Endothelial cell of umbilical vein (primary cell): ENCODE measurements around the gene ANAPC2. TPM values are rescaled to one million over a fixed set of nuclear protein-coding genes. Genes with fewer than 3 reads are reported as not detected.

Experiments used
- BruUV-seq: library from RNA; stranded (reverse); fragments of 400-500 nt; replicated peaks from 2 replicates; lab custom pipeline; 2021; lab: Mats Ljungman, UMichigan
- CTCF ChIA-PET: fragments of 300-600, 350-600 bp; sonication (Branson Sonifier 250); formaldehyde crosslinking; loops from one replicate; lab custom pipeline; 2021; ENCODE audit warnings: antibody characterized with exemption, inconsistent platforms; lab: Charles Lee
- POLR2A ChIA-PET: fragments of 300-600, 350-600 bp; sonication (Branson Sonifier 250); formaldehyde crosslinking; loops from one replicate; lab custom pipeline; 2021; ENCODE audit warnings: antibody characterized with exemption, inconsistent platforms; lab: Charles Lee
- DNase-seq: peaks from one replicate; pipeline ENCODE4 v3.0.0-alpha.2; 2011; ENCODE audit warnings: low read depth, low spot score
- FAIRE-seq: peaks from 2 replicates; lab custom pipeline; 2011; peaks lifted over from hg19 to GRCh38; lab: Jason Lieb, UNC
- H2AFZ ChIP-seq: 2 replicates; pipeline ENCODE4 v1.6.0; 2012; ENCODE audit warnings: low read depth, low read length, control low read depth, inconsistent platforms
- H3K27ac ChIP-seq: 2 replicates; pipeline ENCODE4 v1.5.1; 2011; ENCODE audit warnings: low read depth, mild to moderate bottlenecking, control low read depth, low read length, moderate library complexity; ENCODE audit not compliant: insufficient read depth
- H3K27me3 ChIP-seq, 2 experiments: 2 replicates each; pipeline versions ENCODE4 v1.6.0 to v1.6.1; 2011; ENCODE audit warnings: low read length in 2 of 2, mixed read lengths in 1 of 2; ENCODE audit not compliant: control insufficient read depth in 2 of 2, insufficient read depth in 2 of 2
- H3K36me3 ChIP-seq, 2 experiments: 2 replicates in 1 of 2; 3 replicates in 1 of 2; pipeline ENCODE4 v1.5.1; 2011; ENCODE audit warnings: low read length in 2 of 2, mild to moderate bottlenecking in 1 of 2, moderate library complexity in 1 of 2; ENCODE audit not compliant: control insufficient read depth in 2 of 2, insufficient read depth in 2 of 2; ENCODE audit errors: extremely low read depth in 1 of 2
- H3K4me1 ChIP-seq: 3 replicates; pipeline ENCODE4 v1.5.1; 2011; ENCODE audit warnings: mild to moderate bottlenecking, low read length; ENCODE audit not compliant: control insufficient read depth, insufficient read depth; ENCODE audit errors: extremely low read depth
- H3K4me2 ChIP-seq: 2 replicates; pipeline ENCODE4 v1.6.1; 2011; ENCODE audit warnings: low read length, control low read depth, mixed read lengths; ENCODE audit not compliant: insufficient read depth
- H3K4me3 ChIP-seq, 3 experiments: fragments of 200-600 bp in 1 of 3; sonication (generic), shearing (Covaris generic) in 1 of 3; replicated peaks in 1 of 3; 2 replicates each; pipeline ENCODE4 v1.5.1; 2011 to 2016; ENCODE audit warnings: control low read depth in 3 of 3, low read length in 3 of 3, mild to moderate bottlenecking in 2 of 3, inconsistent platforms in 1 of 3, low read depth in 1 of 3, moderate library complexity in 1 of 3; ENCODE audit not compliant: insufficient read depth in 1 of 3
- H3K79me2 ChIP-seq: 2 replicates; pipeline ENCODE4 v1.6.0; 2012; ENCODE audit warnings: low read length, inconsistent platforms; ENCODE audit not compliant: control insufficient read depth, insufficient read depth
- H3K9ac ChIP-seq: replicated peaks from 2 replicates; pipeline ENCODE3; 2011; ENCODE audit warnings: low read length, control low read depth; ENCODE audit not compliant: insufficient read depth; ENCODE audit errors: extremely low read depth
- H3K9me1 ChIP-seq: replicated peaks from 3 replicates; pipeline ENCODE4 v1.6.0; 2011; ENCODE audit warnings: mild to moderate bottlenecking, low read length; ENCODE audit not compliant: control insufficient read depth, insufficient read depth; ENCODE audit errors: extremely low read depth
- H3K9me3 ChIP-seq: replicated peaks from 2 replicates; pipeline ENCODE4 v1.5.1; 2012; ENCODE audit warnings: low read length, inconsistent platforms; ENCODE audit not compliant: control insufficient read depth, insufficient read depth
- H4K20me1 ChIP-seq: replicated peaks from 2 replicates; pipeline ENCODE3; 2011; ENCODE audit warnings: mild to moderate bottlenecking, low read length; ENCODE audit not compliant: control insufficient read depth, insufficient read depth; ENCODE audit errors: extremely low read depth
- CTCF ChIP-seq, 2 donors: IDR thresholded peaks; 1 replicate in 1 of 2; 2 replicates in 1 of 2; pipeline ENCODE4 v1.5.1; 2011; ENCODE audit warnings: low read length in 2 of 2, mild to moderate bottlenecking in 2 of 2, moderate library complexity in 2 of 2, control low read depth in 1 of 2, inconsistent platforms in 1 of 2, low read depth in 1 of 2; ENCODE audit not compliant: insufficient read depth in 1 of 2; ENCODE audit errors: extremely low read depth in 1 of 2
- EZH2 ChIP-seq: IDR thresholded peaks from 2 replicates; pipeline ENCODE4 v1.6.1; 2012; ENCODE audit warnings: borderline replicate concordance, low read depth, mild to moderate bottlenecking, moderate library complexity, low read length, inconsistent platforms; ENCODE audit not compliant: severe bottlenecking
- FOS ChIP-seq: IDR thresholded peaks from 2 replicates; pipeline ENCODE4 v1.6.1; 2011; ENCODE audit warnings: mild to moderate bottlenecking, low read length, moderate library complexity, borderline replicate concordance; ENCODE audit not compliant: insufficient read depth
- GATA2 ChIP-seq: IDR thresholded peaks from 2 replicates; pipeline ENCODE4 v1.7.0; 2011; ENCODE audit warnings: low read depth, mild to moderate bottlenecking, moderate library complexity, mixed read lengths, low read length; ENCODE audit not compliant: insufficient read length, insufficient read depth
- JUN ChIP-seq: IDR thresholded peaks from 2 replicates; pipeline ENCODE4 v1.6.1; 2011; ENCODE audit warnings: borderline replicate concordance, low read depth; ENCODE audit not compliant: insufficient read length, insufficient read depth
- MAX ChIP-seq: IDR thresholded peaks from 2 replicates; pipeline ENCODE4 v1.6.1; 2011; ENCODE audit not compliant: insufficient read depth, insufficient read length
- MYC ChIP-seq: IDR thresholded peaks from one replicate; pipeline ENCODE4 v1.6.1; 2011; ENCODE audit warnings: mild to moderate bottlenecking, low read depth, low read length
- POLR2A ChIP-seq: IDR thresholded peaks from 2 replicates; pipeline ENCODE4 v1.6.1; 2012; ENCODE audit warnings: low read depth, mild to moderate bottlenecking, control low read depth, low read length
- POLR2AphosphoS5 ChIP-seq: IDR thresholded peaks from 2 replicates; pipeline ENCODE4 v1.6.1; 2012; ENCODE audit warnings: low read depth, mild to moderate bottlenecking, control low read depth, low read length, moderate library complexity; ENCODE audit not compliant: insufficient read depth
- dilution Hi-C: fragments of 300-500 bp; cut with MboI; formaldehyde crosslinking; loops from one replicate; pipeline ENCODE4 v1.15.0; 2019; ENCODE audit warnings: low sequenced_read_pairs; ENCODE audit not compliant: extremely low pct_ligation_motif_present
- intact Hi-C: fragments of 100-400 bp; cut with micrococcal nuclease; formaldehyde crosslinking; loops from one replicate; pipeline ENCODE4 v1.10.0; 2022
- polyA plus RNA-seq, 4 experiments: library from polyadenylated mRNA; depleted of rRNA in 3 of 4; stranded (reverse) in 3 of 4; unstranded in 1 of 4; fragments of >200 nt; gene quantifications; 2 replicates each; pipeline versions ENCODE4 v1.2.1 to v1.2.3, GENCODE V29; 2011 to 2012; ENCODE audit warnings: missing spikeins in 1 of 4
- total RNA-seq: library from RNA; stranded (reverse); gene quantifications from 2 replicates; pipeline ENCODE4 v1.2.3, GENCODE V29; 2021

ANAPC2 gene
- total and polyA plus RNA-seq, 2 donors (not counting 3 experiments of a cell fraction or from before 2014, with no cell fraction given), result 44.8 to 69.2 TPM

DNA sequence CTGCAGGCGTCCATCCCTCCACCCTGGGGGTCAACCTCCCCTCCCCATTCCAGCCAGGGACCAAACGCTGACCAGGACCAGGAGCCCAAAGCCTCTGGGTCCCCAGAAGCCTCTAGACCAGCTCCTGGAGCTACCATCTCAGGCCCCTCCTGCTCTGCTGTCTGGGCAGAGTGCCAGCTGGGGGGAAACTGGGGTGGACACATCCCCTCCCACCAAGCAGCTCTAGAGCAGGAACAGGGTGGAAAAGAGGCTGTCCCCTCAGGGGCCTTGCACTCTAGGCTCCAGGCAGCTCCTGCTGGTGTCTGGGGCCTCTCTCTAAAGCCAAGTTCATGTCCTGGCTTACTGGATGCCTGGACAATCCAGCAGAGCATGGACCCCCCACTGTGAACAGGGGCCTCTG, 4.5 kb upstream of the ANAPC2 start:
- POLR2A ChIA-PET, result no interaction called here
- no peak overlapping the region for H2AFZ ChIP-seq
- CTCF ChIA-PET, result interaction anchor here (1.0 kb wide), 1 partner anchor 44 kb away, joined by 4 read pairs; no protein-coding TSS in a partner anchor

More for the DNA sequence above, 4.5 kb upstream of the ANAPC2 start:
- DNase-seq (no peak), FAIRE-seq (no peak)
- Histone ChIP-seq H3K36me3 (peaks cover 0 to 14% of the 10 kb centered on the region in 2 experiments), H3K9me1 (no peaks in the 10 kb centered on the region), H3K9me3 (no peaks in the 10 kb centered on the region), H3K27ac (no peak overlapping the region), H3K79me2 (peaks cover 15% of the 10 kb centered on the region), H3K27me3 (no peaks in the 10 kb centered on the region), H3K4me1 (peaks cover 9% of the 10 kb centered on the region), H3K4me2 (no peak overlapping the region), H3K9ac (no peak overlapping the region), H4K20me1 (no peaks in the 10 kb centered on the region), H3K4me3 (no peak overlapping the region)
- intact Hi-C loops (no loop called here), dilution Hi-C loops (no loop called here)
- BruUV-seq, result no TSS peak
- no peak for TF ChIP-seq MYC
- TF ChIP-seq EZH2, result no peak
- no peak for TF ChIP-seq FOS
- TF ChIP-seq MAX, result no peak
- no peak for TF ChIP-seq POLR2A
- TF ChIP-seq GATA2, result no peak
- TF ChIP-seq CTCF (IDR thresholded peaks at IDR 0.05; ENCODE audit: extremely low read depth in 1 of 2, insufficient read depth in 1 of 2, low read depth in 1 of 2, low read length in 2 of 2), result no peak
- no peak for TF ChIP-seq POLR2AphosphoS5
- TF ChIP-seq JUN, result no peak
